Measurements from ENCODE around the gene ZNF385A. TPM values are rescaled to one million over a fixed set of nuclear protein-coding genes. Genes with fewer than 3 reads are reported as not detected.
"Not testable (repeated sequence)": the region's sequence is repeated elsewhere in the genome, so short reads cannot be mapped to it uniquely, and the experiment has no call there.

ZNF385A gene
- total RNA-seq, 1 donor from 2014 or later = 5.3 TPM

GRCh38 chr12:54357506-54358190 lies 26.9 kb downstream of the ZNF385A start:
- DNase-seq (ENCODE audit: low read depth) (no peak), FAIRE-seq (no peak)
- Histone ChIP-seq H3K27me3 (ENCODE audit: control insufficient read depth, insufficient read depth, low read length) (no peaks in the 10 kb centered on the region), H3K4me3 (ENCODE audit: low read depth, low read length) (no peak overlapping the region), H3K36me3 (ENCODE audit: control insufficient read depth, insufficient read depth, low read length) (no peaks in the 10 kb centered on the region)
- TF ChIP-seq CTCF (IDR thresholded peaks at IDR 0.05; ENCODE audit: insufficient read depth, low read length, severe bottlenecking) = no peak

GRCh38 chr12:54356951-54357356 lies 27.6 kb downstream of the ZNF385A start:
- no peaks in the 10 kb centered on the region for H3K36me3 ChIP-seq (ENCODE audit: control insufficient read depth, insufficient read depth, low read length)
- TF ChIP-seq CTCF (IDR thresholded peaks at IDR 0.05; ENCODE audit: insufficient read depth, low read length, severe bottlenecking) = no peak
- H3K4me3 ChIP-seq (ENCODE audit: low read depth, low read length) = no peak overlapping the region
- FAIRE-seq (no peak), DNase-seq (ENCODE audit: low read depth) (no peak)
- H3K27me3 ChIP-seq (ENCODE audit: control insufficient read depth, insufficient read depth, low read length) = no peaks in the 10 kb centered on the region

GRCh38 chr12:54356228-54356627 lies 28.3 kb downstream of the ZNF385A start:
- no peak for TF ChIP-seq CTCF (IDR thresholded peaks at IDR 0.05; ENCODE audit: insufficient read depth, low read length, severe bottlenecking)
- DNase-seq (ENCODE audit: low read depth) (no peak), FAIRE-seq (no peak)
- no peaks in the 10 kb centered on the region for H3K36me3 ChIP-seq (ENCODE audit: control insufficient read depth, insufficient read depth, low read length)
- no peak overlapping the region for H3K4me3 ChIP-seq (ENCODE audit: low read depth, low read length)
- no peaks in the 10 kb centered on the region for H3K27me3 ChIP-seq (ENCODE audit: control insufficient read depth, insufficient read depth, low read length)

- H3K4me3 ChIP-seq (ENCODE audit: low read depth, low read length) = no peak overlapping the region
- H3K27me3 ChIP-seq (ENCODE audit: control insufficient read depth, insufficient read depth, low read length) = no peaks in the 10 kb centered on the region
- H3K36me3 ChIP-seq (ENCODE audit: control insufficient read depth, insufficient read depth, low read length) = no peaks in the 10 kb centered on the region
- TF ChIP-seq CTCF (IDR thresholded peaks at IDR 0.05; ENCODE audit: insufficient read depth, low read length, severe bottlenecking) = no peak
- DNase-seq (ENCODE audit: low read depth) (no peak), FAIRE-seq (no peak)
These were observed 29.3 kb downstream of the ZNF385A start for GRCh38 chr12:54355104-54355815.

GRCh38 chr12:54354271-54354670 lies 30.3 kb downstream of the ZNF385A start:
- not testable (repeated sequence) for H3K4me3 ChIP-seq (ENCODE audit: low read depth, low read length)

GRCh38 chr12:54352891-54353874 lies 31.4 kb downstream of the ZNF385A start:
- FAIRE-seq = no peak
- no peaks in the 10 kb centered on the region for H3K27me3 ChIP-seq (ENCODE audit: control insufficient read depth, insufficient read depth, low read length)
- peaks cover 9% of the 10 kb centered on the region for H3K36me3 ChIP-seq (ENCODE audit: control insufficient read depth, insufficient read depth, low read length)
- DNase-seq (ENCODE audit: low read depth) = no peak
- no peak for TF ChIP-seq CTCF (IDR thresholded peaks at IDR 0.05; ENCODE audit: insufficient read depth, low read length, severe bottlenecking)
- no peak overlapping the region for H3K4me3 ChIP-seq (ENCODE audit: low read depth, low read length)

More at GRCh38 chr12:54354271-54354670, 30.3 kb downstream of the ZNF385A start:
- not testable (repeated sequence) for DNase-seq (ENCODE audit: low read depth); H3K36me3 ChIP-seq (ENCODE audit: control insufficient read depth, insufficient read depth, low read length); FAIRE-seq; H3K27me3 ChIP-seq (ENCODE audit: control insufficient read depth, insufficient read depth, low read length)

Measured in bronchial epithelial cell (primary cell).